Loucy (cell line): ENCODE measurements around the gene CDC42BPA.

Experiments used
- H2AFZ ChIP-seq: fragments of 200-600 bp; sonication (generic); 2 replicates; pipeline ENCODE4 v1.6.0; 2016; ENCODE audit warnings: antibody characterized with exemption, mild to moderate bottlenecking, low read length, moderate library complexity
- H3F3A ChIP-seq: fragments of 200-600 bp; 2 replicates; pipeline ENCODE4 v1.6.0; 2016; ENCODE audit warnings: antibody characterized with exemption, low read depth, mild to moderate bottlenecking
- H3K27me3 ChIP-seq: fragments of 200-600 bp; sonication (generic); 2 replicates; pipeline ENCODE4 v1.6.1; 2014; ENCODE audit warnings: low read length, mild to moderate bottlenecking; ENCODE audit not compliant: insufficient read depth, poor library complexity, severe bottlenecking
- H3K36me3 ChIP-seq: fragments of 200-600 bp; sonication (generic); 2 replicates; pipeline ENCODE4 v1.6.1; 2016; ENCODE audit warnings: low read length; ENCODE audit not compliant: insufficient read depth
- H3K4me1 ChIP-seq: fragments of 200-600 bp; sonication (generic); 2 replicates; pipeline ENCODE4 v1.5.1; 2014; ENCODE audit warnings: low read length, mild to moderate bottlenecking; ENCODE audit not compliant: insufficient read depth, poor library complexity, severe bottlenecking
- H3K4me2 ChIP-seq: fragments of 200-600 bp; sonication (generic); 2 replicates; pipeline ENCODE4 v1.6.0; 2014; ENCODE audit warnings: antibody characterized with exemption, low read length, low read depth, mild to moderate bottlenecking; ENCODE audit not compliant: poor library complexity, severe bottlenecking
- H3K4me3 ChIP-seq: fragments of 200-600 bp; sonication (generic); 2 replicates; pipeline ENCODE4 v1.5.1; 2014; ENCODE audit warnings: low read length, mild to moderate bottlenecking, mixed read lengths; ENCODE audit not compliant: poor library complexity, severe bottlenecking
- H3K79me2 ChIP-seq: fragments of 200-600 bp; sonication (generic); 2 replicates; pipeline ENCODE4 v1.6.1; 2014; ENCODE audit warnings: low read length; ENCODE audit not compliant: insufficient read depth
- H3K9ac ChIP-seq: fragments of 200-600 bp; sonication (generic); 2 replicates; pipeline ENCODE4 v1.6.0; 2014; ENCODE audit warnings: mild to moderate bottlenecking, low read depth, low read length, moderate library complexity; ENCODE audit not compliant: poor library complexity, severe bottlenecking
- H3K9me2 ChIP-seq: fragments of 200-600 bp; sonication (generic); replicated peaks from 2 replicates; pipeline ENCODE4 v1.6.1; 2016; ENCODE audit warnings: low read depth, low read length, mixed read lengths
- H3K9me3 ChIP-seq: fragments of 200-600 bp; sonication (generic); 2 replicates; pipeline ENCODE4 v1.6.1; 2014; ENCODE audit warnings: mild to moderate bottlenecking, antibody characterized with exemption, low read length, low read depth; ENCODE audit not compliant: insufficient read depth
- H4K20me1 ChIP-seq: fragments of 200-600 bp; sonication (generic); 2 replicates; pipeline ENCODE4 v1.6.0; 2014; ENCODE audit warnings: antibody characterized with exemption, low read length, mild to moderate bottlenecking; ENCODE audit not compliant: insufficient read depth, poor library complexity, severe bottlenecking
- CTCF ChIP-seq: fragments of 200-600 bp; sonication (generic); conservative IDR thresholded peaks from 2 replicates; pipeline ENCODE4 v1.5.1; 2014; ENCODE audit warnings: mild to moderate bottlenecking, antibody characterized with exemption, low read length
- EZH2phosphoT487 ChIP-seq: fragments of 200-600 bp; IDR thresholded peaks from 2 replicates; pipeline ENCODE4 v1.6.1; 2018; ENCODE audit warnings: antibody characterized with exemption, mild to moderate bottlenecking, moderate library complexity, borderline replicate concordance

The CDC42BPA gene

DNA sequence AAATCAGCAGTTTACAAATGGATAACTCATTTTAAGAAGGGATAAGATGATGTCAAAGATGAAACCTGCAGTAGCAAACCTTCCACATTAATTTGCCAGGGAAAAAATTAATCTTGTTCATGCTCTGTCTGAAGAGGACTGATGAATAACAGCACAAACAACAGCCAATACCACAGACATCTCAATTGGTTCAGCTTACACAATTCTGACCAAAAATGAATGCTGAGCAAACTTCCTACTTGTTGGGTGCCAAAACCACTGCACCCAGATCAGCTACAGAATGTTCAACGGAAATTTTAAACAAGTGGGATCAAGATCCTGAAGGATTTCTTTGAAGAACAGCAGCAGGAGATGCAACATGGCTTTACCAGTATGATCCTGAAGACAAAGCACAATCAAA lies 279.9 kb downstream of the CDC42BPA start:
- Histone ChIP-seq H3K9me2 (no peaks in the 10 kb centered on the region), H3K36me3 (no peaks in the 10 kb centered on the region), H3K79me2 (no peaks in the 10 kb centered on the region), H2AFZ (no peak overlapping the region), H3F3A (no peaks in the 10 kb centered on the region), H3K9ac (no peak overlapping the region), H3K9me3 (no peaks in the 10 kb centered on the region), H3K4me1 (peaks cover 4% of the 10 kb centered on the region), H4K20me1 (no peaks in the 10 kb centered on the region), H3K27me3 (no peaks in the 10 kb centered on the region), H3K4me2 (no peak overlapping the region), H3K4me3 (no peak overlapping the region)
- TF ChIP-seq CTCF = no peak
- no peak for TF ChIP-seq EZH2phosphoT487

GRCh38 chr1:227037121-227037520 lies 281.2 kb downstream of the CDC42BPA start:
- no peak for TF ChIP-seq EZH2phosphoT487
- no peak for TF ChIP-seq CTCF
- no peaks in the 10 kb centered on the region for H4K20me1 ChIP-seq
- peaks cover 4% of the 10 kb centered on the region for H3K4me1 ChIP-seq
- no peaks in the 10 kb centered on the region for H3K9me2 ChIP-seq
- no peak overlapping the region for H3K9ac ChIP-seq
- H3K4me2 ChIP-seq = no peak overlapping the region
- no peaks in the 10 kb centered on the region for H3K27me3 ChIP-seq
- H2AFZ ChIP-seq = peak overlapping the region; percentile 8; the same call in 1 of the 2 replicates
- H3K4me3 ChIP-seq = no peak overlapping the region
- no peaks in the 10 kb centered on the region for H3K79me2 ChIP-seq
- H3F3A ChIP-seq = no peaks in the 10 kb centered on the region
- no peaks in the 10 kb centered on the region for H3K9me3 ChIP-seq
- no peaks in the 10 kb centered on the region for H3K36me3 ChIP-seq

GRCh38 chr1:227035316-227035715 lies 283.0 kb downstream of the CDC42BPA start:
- no peak overlapping the region for H2AFZ ChIP-seq
- H3K4me3 ChIP-seq = no peak overlapping the region
- H3K4me2 ChIP-seq = no peak overlapping the region
- H3K36me3 ChIP-seq = no peaks in the 10 kb centered on the region
- H3K9me3 ChIP-seq = no peaks in the 10 kb centered on the region
- no peak overlapping the region for H3K9ac ChIP-seq
- peaks cover 4% of the 10 kb centered on the region for H3K4me1 ChIP-seq
- no peaks in the 10 kb centered on the region for H3K27me3 ChIP-seq
- H4K20me1 ChIP-seq = no peaks in the 10 kb centered on the region
- H3F3A ChIP-seq = no peaks in the 10 kb centered on the region
- TF ChIP-seq CTCF = no peak
- TF ChIP-seq EZH2phosphoT487 = no peak
- no peaks in the 10 kb centered on the region for H3K9me2 ChIP-seq
- H3K79me2 ChIP-seq = no peaks in the 10 kb centered on the region
